Fibroblast of skin of scalp (primary cell): ENCODE measurements around the gene KCNN3.

ENCODE experiments used
- DNase-seq: peaks from one replicate; pipeline ENCODE4 v3.0.0-alpha.2; 2013

KCNN3 gene

DNA sequence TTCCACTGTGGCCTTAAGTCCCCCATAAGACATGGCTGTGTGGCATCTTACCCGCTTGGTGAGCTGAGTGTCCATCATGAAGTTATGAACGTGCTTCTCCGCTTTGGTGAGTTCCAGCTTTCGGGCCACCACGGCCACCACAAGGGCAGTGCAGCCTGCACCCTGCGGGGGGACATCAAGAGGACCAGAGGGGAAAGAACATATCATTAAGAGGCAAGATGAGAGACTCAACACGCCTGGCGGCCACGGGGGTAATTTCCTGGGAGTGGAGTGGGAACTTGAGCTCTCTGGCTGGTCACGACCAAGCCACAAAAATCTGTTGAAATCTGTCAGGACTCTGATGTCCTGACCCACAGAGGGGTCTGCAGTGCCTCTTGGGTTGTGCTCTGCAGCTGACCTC, 144.2 kb downstream of the KCNN3 start:
- no peak for DNase-seq

DNA sequence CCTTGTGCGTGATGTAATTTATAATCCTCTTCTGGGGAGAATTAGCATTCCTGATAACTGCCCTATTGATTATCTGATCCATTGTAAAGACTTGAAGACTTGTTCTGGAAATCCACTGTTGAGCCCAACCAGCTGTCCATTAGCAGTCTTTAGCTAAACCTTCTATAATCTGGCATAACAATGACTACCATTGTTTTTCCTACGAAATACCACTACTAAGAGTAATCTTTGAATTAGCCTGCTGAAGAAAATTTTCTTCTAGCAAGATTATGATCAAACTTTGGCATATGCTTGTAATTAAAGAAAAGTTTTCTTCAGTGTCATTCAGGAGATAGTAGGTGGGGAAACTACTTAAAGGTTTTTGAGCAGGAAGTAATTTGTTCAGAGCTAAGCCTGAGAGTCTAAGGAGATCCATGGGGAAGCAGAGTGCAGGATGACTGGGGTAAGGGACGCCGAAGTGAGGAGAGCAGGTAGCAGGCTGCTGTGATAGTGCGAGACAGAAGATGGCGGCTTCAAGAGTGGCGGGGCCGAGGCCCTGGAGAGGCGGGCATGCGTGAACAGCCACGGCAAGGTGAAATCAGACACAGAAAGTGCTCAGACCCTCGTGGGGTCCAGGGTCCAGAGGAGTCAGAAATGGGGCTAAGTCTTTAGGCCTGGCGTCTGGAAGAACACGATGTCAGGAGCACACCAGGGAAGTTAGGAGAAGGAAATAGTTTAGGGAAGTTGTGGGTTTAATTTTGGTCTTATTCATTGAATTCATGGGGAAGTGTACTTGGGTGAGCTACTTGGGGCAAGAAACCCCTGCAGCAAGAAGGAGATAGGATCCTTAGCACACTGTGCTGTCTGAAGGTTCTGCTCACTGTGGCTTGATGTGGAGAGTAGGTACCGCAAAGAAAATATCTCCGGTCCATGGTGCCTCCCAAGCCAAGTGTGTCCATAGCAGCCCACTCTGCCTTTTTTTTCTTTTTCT, 149.5 kb downstream of the KCNN3 start:
- DNase-seq: no peak

DNA sequence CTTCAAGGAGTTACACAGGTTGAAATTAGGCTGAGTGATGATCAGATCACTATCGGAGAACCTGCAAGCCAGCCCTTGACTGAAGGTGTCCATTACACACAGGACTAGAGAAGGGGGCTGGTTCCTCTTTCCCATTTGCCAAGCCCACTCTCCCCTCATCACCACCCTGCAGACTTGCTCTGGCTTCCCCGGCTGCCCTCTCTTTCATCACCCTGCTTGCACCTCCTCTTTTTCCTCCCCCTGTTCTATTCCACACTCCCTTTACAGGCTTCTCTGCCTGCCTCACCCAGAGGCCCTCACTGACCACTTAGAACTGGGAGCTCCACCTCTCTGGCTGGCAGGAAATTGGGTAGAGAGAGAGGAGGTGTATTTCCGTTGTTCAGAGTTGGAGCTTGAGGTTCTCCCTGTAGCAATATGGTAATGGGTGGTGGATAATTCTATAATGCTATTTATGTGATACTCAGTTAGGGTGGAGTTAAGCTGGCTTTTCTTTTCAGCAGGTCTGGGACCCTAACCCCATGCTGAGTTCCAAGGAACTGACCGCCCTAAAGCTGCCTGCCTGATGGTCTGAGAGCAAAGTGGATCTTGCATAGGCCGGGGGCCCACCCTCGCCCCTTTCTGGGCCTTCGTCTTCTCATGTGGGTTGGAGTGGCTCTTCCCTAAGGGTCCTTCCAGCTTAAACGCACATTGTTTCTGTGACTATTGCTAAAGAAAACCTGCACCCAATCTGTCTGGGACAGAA, 150.3 kb downstream of the KCNN3 start:
- DNase-seq: no peak

DNA sequence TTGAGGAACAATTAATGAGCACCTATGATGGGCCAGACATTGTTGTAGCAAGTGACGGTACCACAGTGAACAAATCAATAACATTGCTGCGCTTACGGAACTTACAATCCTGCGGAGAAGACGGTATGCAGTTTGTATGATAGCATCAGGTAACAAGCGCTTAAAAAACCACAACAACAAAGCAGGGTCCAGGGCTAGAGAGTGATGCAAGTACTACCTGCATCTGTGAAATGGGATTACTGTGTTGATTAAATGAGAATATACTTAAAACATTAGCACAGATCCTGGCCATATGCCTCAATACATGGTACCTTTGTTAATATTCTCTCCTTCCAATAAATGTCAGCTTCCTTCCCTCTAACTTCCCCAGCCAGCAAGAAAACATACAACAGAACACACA, 151.5 kb downstream of the KCNN3 start:
- no peak for DNase-seq

DNA sequence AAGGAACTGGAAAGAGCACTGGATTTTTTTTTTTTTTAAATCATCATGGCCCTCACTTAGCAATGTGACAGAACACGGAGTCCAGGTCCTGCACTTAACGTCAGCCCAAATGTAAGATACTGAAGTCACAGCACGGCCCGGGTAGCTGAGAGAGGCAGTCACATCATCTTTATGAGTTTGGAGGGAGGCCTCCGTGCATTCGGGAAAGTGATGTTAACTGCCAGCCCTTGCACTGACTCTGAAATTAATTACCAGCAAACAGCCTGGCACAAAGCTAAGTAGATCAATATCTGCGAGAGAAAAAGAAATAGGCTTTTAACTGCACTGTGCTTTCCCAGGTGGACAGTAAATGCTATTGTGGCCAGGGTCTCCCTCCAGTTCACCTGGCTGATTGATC, 152.6 kb downstream of the KCNN3 start:
- no peak for DNase-seq

DNA sequence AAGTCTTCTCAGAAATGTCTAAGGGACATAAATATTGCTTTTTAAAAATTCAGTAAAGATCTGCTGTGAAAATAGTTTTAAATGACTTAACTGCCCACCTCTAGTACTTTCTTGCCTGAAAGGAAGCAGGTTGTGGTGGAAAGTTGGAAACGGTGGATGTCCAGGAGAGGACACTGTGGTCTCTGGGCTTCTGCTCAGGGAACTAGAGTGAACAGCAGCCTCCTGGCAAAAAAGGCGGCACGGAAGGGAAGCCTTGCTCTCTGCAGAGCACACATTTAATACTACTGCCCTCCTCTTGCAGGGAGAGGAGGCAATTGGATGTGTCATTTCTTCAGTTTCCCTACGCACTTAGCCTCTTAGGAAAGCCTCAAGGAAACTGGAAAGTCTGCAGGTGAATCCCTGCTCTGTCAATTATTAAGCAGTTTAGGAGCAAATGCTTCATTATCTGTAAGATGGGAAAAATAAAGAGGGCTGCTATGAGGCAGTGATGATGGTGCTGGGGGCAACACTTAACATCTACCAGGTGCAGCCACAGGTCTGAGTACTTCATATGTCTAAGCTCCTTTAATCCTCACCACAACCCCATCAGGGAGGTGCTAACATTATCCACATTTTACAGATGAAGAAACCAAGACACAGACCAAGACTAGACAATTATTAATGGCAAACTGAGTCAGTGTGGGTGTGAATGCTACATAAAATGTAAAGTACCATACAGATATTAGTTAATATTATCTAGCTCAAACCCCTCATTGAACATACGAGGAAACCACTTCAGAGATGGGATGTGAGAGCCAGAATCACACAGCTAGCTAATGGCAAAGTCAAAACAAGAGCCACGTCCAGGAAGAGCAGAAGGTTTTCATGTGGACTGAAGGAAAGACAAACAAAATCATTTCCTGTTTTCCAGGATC, 153.2 kb downstream of the KCNN3 start:
- DNase-seq: no peak

DNA sequence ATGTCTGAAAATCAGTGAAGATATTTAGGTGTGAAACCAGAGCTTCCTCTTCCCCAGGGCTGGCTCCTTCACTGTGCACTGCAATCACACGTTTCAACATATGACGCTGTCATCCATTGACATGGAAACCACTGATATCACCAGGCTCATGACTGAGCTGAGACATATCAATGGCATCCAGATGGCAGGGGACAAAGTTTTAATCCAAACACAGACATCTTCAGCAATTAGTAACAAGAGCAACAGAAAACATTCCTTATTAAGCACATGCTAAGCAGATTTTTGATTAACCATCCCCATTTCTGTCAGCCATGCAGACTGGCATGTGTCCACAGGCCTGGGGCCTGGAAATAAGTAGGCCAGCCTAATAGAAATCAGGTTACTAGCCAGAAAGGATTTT, 154.1 kb downstream of the KCNN3 start:
- peak; percentile 22 for DNase-seq

DNA sequence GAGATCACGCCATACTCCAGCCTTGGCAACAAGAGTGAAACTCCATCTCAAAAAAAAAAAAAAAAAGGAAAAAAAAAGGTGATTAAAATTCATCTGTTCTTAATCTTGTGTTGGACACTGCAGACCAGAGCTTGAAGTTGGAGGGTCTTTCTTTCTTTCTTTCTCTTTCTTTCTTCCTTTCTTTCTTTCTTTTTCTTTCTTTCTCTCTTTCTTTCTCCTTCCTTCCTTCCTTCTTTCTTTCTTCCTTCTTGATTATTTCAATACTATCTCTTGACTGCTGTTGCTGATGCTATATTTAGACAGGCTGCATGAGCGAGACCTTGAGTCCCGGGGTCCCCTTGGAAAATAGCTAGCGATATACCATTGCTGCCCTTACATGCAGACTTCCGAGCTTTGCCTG, 154.7 kb downstream of the KCNN3 start:
- DNase-seq: no peak

DNA sequence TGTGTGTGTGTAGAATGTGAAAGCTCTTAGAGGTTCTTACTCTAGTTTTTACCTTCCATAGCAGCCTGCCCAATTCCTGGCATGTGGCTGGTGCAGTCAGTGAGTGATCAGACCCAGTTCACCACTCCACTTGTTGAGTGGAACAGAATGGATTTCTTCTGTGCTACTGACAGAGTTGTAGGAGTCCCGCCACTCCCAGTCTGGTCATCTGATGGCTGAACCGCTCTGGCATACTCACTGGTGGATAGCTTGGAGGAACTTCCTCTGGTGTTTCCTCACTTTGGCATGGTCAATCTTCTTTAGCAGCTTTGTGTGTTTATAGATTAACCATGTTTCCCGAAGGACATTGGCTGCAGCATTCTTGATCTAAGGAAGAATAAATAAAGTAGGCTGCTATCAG, 155.4 kb downstream of the KCNN3 start:
- DNase-seq: no peak

DNA sequence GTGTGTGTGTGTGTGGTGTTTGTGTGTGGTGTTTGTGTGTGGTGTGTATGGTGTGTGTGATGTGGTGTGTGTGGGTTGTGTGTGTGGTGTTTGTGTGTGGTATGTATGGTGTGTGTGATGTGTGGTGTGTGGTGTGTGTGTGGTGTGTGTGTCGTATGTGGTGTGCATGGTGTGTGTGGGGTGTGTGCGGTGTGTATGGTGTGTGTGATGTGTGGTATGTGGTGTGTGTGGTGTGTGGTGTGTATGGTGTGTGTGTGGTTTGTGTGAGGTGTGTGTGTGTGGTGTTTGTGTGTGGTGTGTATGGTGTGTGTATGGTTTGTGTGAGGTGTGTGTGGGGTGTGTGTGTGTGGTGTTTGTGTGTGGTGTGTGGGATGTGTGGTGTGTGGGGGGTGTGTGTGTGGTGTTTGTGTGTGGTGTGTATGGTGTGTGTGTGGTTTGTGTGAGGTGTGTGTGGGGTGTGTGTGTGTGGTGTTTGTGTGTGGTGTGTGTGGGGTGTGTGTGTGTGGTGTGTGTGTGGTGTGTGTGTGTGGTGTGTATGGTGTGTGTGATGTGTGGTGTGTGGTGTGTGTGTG, 155.9 kb downstream of the KCNN3 start:
- no peak for DNase-seq

DNA sequence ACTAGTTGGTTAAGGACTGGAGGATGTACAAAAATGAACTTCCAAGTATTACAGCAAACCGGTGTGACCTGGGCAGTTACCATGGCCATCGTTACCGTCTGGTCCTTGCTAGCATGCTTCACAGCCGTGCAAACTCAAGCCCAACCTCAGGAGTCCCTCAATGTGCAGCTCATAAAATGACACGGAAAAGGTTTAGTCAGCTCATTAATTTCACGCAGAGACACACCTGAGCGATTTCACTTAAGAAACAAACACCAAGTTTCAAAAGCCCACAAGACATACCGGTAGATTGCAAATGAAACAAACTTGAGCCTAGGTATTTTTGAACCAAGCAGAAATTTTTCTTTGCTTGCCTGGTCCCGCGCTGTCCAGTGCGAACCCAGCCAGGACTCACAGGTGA, 157.1 kb downstream of the KCNN3 start:
- no peak for DNase-seq

DNA sequence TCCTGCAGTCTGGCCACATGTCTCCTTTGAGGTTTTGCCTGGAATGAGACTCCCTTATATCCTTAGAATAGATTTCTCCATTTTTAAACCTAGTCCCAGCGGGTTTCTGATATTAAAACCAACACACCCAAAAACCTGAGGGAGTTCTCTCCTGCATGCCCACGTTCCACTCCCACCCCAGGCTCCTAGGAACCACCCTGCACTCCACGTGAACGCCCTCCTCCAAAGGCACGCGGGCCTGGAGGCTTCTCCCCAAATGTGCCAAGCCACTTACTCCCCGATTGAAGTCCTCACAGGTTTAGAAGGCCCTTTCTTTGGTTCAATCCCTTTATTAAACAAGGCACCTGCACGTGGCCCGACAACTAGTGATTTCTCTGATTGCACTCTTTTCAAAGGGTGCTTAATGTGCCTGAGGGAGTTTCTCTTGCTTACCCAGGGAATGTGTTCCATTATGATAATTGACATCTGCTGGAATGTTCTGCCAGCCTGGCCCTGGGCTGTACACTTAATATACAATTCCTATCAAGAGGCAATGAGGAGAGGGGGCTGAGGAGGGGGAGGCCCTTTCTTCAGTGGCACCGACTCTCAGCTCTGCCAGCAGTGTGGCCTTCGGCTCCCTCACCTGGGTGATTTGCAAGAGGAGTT, 157.8 kb downstream of the KCNN3 start:
- DNase-seq: no peak

DNA sequence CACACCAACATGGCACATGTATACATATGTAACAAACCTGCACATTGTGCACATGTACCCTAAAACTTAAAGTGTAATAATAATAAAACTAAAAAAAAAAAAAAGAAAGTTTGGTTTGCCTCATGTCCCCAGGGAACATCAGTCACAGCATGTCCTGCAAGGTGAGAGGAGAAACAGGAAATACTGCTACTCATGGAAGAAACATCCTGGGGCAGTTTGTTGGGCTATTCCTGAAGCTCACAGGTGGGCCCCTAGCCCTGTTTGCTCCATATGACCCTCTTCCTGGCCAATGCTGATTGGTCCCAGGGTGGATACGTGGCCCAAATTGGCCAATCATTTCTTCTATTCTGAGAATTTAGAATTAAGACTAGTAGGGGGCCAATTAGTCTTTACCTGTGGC, 158.7 kb downstream of the KCNN3 start:
- DNase-seq: no peak

DNA sequence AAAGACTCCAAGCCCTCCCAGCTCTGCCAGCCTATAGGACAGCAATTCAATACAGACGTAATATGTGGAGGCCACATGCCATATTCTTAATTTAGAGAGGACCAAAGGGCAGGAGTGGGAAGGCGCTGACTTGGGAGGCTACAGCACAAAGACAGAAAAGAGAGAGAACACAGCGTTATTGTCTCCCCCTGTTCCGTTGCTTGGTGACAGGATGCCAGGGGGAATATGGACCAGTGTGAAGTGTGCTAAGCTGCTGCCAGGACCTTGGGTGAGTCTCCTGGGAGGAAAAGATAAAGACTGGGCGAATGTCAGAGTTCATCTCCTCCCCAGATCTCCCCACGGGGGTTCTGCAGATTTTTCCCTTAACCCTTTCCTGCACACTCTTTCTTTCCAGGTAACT, 160.0 kb downstream of the KCNN3 start:
- DNase-seq: no peak

DNA sequence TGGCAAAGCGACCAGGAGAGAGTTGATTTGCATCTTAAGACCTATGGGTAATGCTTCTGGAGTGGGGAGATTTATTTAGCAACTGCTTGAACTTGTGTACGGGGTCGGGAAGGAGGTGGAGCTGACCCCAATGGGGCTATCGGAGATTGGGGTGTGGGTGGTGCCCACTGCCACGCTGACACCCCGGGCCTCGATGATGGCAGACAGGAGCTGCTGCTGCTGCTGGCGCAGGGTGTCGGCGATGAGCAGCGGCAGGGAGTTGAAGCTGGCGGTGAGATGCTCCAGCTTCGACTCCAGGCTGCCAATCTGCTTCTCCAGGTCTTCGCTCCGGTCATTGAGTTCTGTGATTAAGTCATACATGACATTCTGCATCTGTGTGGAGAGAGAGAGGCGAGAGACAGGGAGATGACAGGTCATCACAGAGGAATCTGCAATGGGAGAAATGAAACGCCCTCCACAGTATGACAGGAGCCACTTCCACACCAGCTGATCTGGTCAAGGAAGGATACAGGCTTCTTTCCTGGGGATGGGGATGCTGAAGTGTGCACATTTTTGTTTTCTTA, 162.1 kb downstream of the KCNN3 start:
- DNase-seq: no peak

DNA sequence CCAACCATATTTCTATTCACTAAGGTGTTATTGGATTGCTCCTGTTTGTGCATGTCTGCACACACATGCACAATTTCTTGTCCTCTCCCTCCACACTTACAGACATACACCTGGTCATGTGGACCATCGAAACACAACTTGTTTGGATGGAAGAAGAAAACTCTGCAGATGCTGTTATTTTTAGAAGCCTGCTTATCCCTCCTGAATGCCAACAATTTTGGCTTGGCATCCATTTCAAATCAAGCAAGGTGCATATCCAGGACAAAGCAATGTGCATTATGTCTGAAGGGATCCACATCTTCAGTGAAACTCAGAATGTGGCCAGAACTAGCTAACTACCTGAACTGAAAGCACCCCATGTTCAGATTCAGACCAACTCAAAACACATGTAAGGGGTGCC, 163.2 kb downstream of the KCNN3 start:
- no peak for DNase-seq

DNA sequence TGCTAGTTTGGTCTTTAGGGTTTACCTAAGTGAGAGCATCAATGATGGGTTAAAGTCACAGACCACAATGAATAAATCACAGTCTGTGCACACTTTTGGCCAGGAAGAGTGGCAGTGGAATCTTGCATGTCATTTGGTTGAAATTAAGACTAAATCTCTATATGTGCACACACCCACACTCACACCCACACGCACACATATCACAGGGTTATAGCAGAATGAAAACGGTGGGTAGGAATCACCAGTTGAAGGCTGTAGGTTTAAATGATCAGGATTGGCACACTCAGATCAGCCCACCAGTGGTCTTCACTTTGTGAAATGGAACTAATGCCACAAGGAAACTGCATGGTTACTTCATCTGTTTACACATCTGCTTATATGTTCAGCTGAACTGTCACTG, 164.5 kb downstream of the KCNN3 start:
- DNase-seq: no peak

DNA sequence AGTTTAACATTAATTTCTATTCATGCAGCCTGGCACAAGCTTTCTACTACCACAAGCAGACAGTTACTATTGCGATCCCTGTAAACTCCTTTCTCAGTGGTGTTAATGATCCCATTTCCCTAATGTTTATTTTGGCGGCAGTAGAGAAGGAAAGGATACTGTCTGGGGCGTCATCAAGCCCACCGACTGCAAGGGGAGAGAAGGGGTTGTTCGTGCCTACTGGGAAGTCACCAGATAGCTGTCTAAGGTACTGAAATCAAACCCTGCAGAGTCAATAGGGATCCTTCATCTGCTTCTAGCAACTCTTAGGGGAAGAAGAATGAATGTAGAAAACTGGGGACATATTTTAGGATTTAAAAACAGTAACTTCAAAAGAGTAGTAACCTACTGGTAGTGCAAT, 166.9 kb downstream of the KCNN3 start:
- DNase-seq: no peak

DNA sequence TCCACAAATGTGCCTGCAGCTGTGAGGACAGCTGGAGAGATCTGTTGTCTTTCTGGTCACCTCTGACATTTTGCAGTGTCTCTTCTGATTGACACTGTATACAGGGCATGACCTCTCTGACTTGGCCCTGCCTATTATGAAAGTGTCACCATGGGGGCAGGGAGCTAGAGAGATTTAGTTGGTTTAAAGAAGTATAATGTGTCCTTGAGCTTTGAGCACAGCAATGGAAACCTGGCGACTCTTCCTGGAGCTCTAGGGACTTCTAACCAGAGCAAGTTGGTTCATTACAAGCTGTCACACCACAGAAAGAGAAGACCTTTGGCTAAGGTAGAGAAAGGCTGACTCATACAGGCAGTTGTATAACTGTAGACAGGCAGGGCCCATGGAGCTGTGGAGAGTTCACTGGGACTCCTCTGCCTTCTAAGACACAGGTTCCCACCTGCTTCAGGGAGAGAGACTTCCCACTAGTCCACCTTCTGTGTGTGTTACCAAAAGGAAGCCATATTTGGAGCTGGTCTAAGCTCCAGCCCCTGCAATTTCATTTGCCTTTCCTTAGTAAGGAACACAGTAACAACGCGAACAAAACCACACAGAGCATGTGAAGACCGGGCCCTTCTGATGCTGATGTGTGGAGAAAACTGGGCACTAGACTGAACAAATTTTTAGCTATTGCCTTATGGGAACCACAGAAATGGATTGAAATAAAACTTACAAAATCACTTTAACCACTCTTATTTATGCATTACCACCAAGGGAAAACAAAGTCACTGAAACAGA, 171.6 kb downstream of the KCNN3 start:
- no peak for DNase-seq

DNA sequence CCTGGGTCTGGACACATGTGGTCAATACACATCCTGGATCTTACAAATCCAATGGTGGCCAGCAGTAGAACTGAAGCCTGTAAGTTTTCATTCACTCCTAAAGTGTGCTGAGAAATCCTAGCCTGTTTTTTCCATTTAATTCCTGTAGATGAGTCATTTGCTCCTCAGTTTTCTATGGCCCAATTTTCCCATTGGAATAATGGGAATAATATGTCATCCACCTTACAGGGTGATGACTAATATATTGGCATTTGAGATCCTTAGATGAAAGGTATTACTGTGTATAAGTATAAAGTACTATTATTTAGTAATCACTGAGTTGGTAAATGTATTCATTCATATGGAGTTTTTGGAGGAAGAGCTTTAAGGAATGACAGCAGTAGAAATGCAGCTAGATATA, 172.4 kb downstream of the KCNN3 start:
- peak; percentile 9 for DNase-seq

DNA sequence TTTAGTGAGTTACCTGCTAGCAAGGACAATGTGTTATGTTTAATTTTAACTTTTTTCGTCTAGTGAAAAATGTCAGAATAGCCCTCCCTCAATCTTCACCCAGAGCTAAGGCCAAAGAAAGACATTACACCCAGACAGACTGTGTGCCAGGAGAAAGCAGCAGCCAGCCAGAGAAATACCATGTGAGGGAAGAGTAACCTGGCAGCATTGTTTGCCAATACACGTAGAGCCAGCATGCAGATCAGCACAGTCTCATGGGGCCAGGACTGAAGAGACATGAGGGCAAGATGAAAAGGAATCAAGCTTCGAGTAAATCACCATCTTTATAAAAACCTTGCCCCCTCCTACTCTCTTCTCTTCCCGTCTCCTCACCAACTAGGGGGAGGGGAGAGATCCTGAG, 173.6 kb downstream of the KCNN3 start:
- no peak for DNase-seq
